HG02798 (cell line): ENCODE measurements around the gene PDLIM5.
"Not testable (repeated sequence)": the region's sequence is repeated elsewhere in the genome, so short reads cannot be mapped to it uniquely, and the experiment has no call there.

Source experiments
- ATAC-seq: cut with Tn5 transposase; IDR thresholded peaks from one replicate; pipeline ENCODE4 v1.9.1; 2021; ENCODE audit warnings: mild to moderate bottlenecking; ENCODE audit not compliant: unreplicated experiment, poor library complexity

PDLIM5 gene

DNA sequence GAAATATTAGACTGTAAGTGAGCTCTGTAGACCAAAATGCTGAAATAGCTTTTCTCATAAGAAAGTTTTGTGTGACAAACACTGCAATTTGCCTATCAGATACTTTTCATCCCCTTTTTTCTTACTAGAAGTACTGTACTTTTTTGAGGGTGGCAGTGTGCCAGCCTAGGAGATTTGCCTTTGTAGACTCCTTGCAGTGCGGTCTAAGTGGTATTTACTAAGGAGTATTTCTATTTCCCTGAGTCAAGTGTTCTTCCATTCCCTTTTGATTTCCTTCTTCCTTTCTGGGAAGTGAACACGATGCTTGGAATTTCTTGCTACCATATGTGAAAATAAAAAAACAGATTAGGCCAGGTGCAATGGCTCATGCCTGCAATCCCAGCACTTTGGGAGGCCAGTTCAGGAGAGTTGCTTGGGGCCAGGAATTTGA, 34.6 kb downstream of the PDLIM5 start:
- ATAC-seq = no peak

DNA sequence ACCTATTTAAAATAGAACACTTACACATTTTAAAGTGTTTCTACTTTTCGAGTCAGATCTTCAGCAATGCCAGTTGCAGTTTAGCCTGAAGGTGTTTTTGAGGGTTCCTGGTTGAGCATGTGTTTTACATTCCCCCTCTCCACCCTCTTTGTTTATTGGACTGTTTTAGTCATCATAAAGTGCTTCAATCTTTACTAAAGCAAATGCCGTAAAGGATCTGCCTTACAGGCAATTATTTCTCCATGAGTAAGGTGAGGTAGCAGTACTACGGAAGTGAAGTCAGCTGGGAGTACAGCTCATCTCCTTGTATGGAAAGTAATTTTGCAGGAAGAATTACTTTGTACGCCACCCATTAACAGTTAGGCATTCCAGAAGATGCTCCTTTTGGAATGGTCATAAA, 36.9 kb downstream of the PDLIM5 start:
- no peak for ATAC-seq

DNA sequence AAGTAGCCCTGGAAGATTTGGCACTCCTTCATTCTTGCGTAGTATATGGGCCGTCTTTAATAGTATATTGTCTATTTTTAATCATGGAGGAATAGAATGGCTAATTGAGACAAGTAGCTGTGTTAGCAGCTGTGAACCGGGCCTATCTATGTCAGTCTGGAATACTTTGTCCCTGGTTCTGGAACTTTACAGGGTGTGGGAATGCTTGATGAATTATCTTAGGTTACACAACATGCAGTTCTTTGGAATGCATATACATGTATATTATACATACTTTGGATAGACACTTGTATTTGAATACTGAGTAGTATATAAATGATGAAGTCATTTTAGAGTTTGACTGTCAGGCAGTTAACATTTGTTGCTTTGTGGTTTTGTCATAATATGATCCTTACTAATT, 37.4 kb downstream of the PDLIM5 start:
- ATAC-seq = no peak

DNA sequence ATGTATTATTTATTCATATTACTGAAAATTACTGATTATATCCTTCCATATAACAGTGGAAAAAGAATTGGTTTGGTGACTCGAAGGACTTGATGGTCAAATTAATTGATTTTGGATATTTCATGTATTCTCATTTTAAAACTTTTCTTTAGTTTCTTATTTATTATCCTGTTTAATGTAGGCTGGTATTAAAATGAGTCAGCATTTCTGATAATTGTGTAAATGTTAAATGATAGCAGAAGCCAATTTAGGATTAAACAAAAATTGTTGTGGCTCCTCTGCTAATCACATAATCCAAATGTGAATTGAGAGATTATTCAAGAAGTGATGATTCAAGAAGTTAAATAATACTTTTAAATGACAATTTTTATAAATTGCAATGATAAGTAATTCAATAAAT, 38.7 kb downstream of the PDLIM5 start:
- ATAC-seq = no peak

DNA sequence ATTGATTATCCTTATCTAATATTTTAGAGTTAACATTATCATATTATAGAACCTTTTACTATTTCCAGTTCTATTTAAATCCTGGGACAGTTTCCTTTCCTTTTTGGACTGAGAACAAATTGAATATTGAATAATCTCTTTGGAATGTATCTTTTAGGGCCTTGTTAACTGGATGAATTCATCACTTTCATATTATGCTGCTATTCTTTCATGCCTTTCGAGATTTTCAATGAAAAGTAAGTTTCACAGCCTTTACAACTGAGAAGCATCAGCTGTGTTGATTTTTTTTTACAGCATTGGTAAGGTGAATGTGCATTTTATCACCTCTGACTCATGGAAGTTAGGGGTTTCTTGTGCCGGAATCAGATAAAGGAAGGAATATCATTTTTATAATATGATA, 39.6 kb downstream of the PDLIM5 start:
- ATAC-seq = no peak

DNA sequence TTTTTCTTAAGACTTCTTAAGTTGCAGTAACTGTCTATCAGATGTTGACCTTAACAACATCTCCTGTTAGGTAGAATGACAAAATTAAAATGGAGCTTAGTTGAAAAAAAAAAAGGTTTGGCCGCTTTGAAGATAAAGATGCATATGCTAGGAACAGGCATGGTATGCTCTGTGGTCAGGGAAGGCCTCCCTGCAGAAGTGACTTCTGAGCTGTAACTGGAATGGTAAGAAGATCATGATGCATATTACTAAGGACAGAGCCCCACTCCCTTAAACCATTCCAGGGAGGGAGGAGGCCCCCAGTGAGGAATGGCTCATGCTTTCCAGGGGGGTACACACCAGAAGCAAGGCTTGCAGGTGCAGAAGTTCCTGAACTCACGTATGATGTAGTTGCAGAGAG, 43.7 kb downstream of the PDLIM5 start:
- no peak for ATAC-seq

DNA sequence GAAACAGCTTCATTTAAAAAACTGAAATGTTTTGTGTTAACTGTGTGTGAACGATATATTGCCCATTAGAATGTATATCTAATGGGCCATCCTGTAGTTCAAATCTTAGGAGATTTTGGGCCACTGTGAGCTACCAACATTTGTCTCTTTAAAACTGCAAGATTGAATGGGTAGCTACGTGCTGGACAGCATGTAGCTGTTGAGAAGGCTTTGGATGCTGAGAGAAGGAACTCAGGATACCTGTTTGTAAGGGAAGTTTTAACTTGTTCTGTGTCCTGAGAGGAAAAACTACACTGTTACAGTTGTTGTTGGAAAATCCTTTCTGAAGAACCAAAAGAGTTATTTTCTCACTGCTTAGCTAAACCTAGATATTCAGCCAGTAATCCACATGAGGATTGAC, 45.9 kb downstream of the PDLIM5 start:
- ATAC-seq = no peak

DNA sequence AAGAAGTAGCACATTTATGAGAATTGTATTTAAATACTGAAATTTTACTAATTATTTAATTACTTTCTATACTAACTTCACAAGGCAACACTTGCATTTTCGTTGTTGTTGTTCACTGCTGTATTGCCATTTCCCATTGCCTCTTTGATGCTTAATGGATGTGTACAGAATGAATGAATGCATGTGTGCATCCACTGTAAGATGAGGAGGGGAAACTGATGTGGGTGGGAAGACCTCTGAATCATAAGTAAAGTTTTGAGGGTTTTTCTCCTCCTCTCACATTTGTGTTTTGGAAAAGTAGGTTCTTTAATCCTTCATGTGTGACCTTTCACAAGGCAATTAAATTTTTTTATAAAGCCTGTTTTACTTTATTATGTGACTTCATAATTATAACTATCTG, 46.8 kb downstream of the PDLIM5 start:
- ATAC-seq = no peak

DNA sequence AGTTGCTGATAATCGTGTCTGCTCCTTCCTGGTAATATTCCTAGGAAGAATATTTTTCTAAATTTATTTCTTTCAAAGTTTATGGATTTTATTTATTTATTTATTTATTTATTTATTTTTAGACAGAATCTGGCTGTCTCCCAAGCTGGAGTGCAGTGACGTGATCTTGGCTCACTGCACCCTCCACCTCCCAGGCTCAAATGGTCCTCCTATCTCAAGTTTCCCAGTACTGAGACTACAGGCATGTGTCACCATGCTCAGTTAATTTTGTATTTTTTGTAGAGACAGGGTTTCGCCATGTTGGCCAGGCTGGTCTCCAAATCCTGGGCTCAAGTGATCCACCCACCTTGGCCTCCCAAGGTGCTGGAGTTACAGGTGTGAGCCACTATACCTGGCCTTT, 48.9 kb downstream of the PDLIM5 start:
- ATAC-seq = no peak

DNA sequence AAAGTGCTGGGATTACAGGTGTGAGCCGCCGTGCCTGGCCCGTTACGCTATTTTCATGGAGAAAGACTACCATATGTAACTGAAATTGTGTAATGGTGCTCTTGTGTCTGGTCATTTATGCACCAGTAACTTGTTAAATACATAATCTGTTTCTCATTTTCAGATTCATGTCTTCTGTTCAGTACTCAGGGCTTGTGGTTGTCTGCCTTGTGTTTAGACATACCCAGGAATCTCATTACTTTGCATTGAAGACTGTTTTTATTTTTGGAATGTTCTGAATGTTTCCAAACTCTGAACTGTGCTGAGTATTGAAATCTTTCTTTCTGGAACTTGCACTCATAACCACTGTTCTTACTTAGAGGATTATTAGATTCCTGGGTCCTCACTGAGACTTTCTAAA, 52.8 kb downstream of the PDLIM5 start:
- ATAC-seq = peak; percentile 43

DNA sequence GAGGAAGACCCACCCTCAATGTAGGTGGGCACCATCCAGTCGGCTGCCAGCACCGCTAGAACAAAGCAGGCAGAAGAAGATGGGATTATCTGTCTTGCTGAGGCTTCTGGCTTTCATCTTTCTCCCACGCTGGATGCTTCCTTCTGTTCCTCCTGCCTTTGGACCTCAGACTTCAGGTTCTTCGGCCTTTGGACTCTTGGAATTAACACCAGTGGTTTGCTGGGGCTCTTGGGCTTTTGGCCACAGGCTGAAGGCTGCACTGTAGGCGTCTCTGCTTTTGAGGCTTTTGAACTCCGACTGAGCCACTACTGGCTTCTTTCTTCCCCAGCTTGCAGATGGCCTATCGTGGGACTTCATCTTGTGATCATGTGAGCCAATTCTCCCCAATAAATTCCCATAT, 55.1 kb downstream of the PDLIM5 start:
- ATAC-seq = no peak

DNA sequence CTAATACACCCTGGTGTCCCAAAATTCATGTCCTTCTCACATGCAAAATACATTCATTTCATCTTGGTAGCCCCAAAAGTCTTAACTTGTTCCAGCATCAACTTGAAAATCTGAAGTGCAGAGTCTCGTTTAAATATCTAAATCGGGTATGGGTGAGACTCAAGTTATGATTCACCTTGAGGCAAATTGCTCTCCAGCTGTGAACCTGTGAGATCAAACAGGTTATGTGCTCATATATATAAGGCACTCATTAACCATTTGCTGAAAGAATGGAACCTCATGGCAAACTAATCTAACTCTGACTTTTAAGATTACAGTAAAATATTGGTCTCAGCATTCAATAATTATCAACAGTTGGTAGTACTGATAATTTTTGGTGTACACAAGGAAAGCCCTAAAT, 55.5 kb downstream of the PDLIM5 start:
- no peak for ATAC-seq

DNA sequence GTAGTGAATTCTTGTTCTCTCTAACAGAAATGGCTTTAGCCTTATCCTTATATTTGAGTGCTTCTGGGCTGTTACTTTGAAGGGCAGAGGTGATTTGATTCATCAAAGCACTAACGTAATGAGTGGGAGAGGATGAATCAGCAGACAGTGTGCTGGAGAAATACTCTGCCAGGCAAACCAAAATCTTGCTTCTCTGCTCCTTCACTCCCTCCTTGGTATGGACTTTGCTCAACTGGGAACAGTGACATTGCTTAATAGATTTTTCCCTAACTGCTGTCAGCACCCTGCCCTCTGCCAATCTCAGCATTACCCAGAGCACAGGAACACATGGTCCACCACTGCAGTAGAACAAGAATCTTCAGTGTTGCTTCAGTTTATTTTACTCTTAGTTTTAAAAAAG, 56.0 kb downstream of the PDLIM5 start:
- ATAC-seq = no peak

DNA sequence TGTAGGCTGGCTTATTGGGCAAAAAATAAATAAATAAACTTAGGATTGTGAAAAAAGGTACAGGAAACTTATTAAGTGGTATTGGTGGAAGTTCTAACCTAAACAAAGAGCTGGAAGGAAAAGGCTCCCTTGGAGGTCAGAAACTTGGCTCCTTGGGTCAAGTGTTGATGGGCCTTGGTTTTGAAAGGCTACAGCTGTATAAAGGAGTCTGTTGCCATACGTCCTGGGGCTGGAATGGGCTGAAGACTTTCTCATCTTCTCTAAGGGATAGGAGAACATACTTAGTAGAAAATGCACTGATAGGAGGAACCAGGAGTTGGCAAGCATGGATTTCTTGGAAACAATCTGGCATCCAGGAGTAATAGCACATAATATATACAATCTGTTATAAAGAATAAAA, 56.6 kb downstream of the PDLIM5 start:
- ATAC-seq = no peak

DNA sequence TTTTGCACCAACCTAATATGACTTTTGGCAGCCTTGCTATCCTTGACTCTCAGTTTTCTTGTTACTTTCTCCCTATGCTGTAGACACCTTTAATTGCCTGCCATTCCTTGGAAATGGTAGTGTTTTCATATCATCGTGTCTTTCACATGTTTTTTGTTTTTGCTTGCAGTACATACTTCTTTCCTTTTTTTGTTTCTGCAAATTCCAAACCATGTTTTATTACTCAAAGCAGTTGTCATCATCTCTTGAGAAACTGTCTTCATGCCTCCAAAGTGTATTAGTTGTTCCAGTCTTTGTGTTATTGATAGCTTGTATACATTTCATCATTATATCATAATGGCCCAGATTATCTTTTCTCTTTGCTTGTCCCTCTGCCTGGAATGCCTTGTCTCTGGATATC, 57.1 kb downstream of the PDLIM5 start:
- no peak for ATAC-seq

DNA sequence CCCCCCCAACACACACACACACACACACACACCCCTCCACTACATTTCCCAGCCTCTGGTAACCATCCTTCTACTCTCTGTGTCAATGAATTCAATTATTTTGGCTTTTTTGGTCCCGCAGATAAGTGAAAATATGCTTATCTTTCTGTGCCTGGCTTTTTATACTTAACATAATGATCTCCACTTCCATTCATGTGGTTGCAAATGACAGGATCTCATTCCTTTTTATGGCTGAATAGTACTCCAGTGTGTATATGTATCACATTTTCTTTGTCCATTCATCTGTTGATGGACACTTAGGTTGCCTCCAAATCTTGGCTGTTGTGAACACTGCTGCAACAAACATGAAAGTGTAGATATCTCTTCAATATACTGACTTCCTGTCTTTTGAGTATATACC, 59.8 kb downstream of the PDLIM5 start:
- no peak for ATAC-seq

DNA sequence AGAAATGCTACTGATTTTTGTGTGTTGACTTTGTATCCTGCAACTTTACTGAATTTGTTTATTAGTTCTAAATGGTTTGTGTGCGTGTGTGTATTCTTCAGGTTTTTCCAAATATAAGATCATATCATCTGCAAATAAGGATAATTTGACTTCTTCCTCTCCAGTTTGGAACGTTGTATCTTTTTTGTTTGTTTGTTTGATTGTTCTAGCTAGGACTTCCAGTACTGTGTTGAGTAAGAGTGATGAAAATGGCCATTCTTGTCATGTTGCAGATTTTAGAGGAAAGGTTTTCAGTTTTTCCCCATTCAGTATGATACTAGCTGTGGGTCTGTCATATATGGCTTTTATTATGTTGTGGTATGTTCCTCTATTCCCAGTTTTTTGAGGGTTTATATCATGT, 61.8 kb downstream of the PDLIM5 start:
- ATAC-seq = not testable (repeated sequence)

DNA sequence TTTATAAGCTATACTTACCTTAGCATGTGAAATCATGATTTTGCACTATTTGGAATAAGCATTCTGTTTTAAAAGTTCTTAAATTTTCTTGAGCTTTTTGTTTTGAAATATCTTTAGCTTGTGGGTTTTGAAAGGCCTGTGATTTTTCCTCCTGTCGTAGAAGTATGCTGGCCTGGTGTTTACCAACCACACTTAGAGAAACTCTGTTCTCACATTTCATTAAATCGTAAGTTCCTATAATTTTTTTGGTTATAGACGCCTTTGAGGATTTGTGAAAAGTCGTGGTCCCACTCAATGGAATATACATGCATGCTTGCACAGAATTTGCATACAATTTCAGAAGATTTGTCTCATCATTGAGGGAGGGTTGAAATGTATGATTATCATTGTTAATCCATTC, 63.6 kb downstream of the PDLIM5 start:
- no peak for ATAC-seq

DNA sequence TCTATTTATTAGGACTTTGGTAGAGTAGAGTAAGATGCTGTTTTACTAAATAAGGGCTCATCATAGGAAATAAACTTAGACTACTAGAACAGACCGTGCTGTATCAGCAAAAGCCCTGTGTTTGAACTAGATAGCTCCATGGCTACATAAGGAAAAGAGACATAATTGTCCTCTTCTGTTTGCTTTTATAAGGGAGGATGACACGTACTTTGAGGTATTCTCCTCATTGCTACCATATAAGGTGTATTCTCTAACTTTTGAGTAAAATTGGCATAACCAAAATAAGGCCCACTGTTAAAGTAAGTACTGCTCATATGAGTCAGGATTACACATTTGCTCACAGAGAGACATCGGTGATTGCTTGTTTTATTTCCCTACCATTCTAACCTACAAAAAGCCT, 64.3 kb downstream of the PDLIM5 start:
- no peak for ATAC-seq

DNA sequence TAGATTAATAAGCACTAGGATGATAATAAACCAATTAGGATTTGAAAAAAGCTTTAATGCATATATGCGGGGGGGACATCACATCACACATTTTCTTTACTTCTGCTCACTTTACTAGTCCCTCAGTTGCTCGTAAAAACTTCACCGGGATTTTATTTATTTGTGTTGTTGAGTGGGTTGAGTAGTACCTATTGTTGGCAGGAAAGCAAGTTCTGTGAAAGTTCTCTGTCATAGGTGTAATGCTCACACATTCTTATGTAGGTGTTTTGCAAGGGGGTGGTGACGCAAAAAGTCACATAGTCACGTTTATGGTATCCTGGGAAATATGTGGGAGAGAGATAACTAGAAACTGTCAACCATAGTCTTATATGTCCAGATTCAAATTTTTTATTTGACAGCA, 65.3 kb downstream of the PDLIM5 start:
- no peak for ATAC-seq

DNA sequence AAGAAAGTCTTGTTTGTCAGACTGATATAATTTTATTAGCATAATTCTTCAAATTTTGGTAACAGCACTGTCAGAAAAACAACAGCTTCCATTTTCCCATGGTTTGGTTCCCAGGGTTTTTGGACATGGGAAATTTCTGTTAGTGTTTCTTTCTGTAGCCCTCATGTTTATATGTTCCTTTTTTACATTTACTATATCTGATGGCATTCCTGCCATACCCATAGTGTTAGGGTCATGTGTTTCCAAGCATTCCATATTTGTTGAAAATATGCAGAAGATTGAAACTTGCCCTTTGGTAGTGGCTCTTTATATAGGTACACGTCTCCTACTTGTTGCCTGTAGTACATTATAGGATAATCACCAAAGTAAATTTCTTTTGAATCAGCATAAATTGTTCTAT, 65.8 kb downstream of the PDLIM5 start:
- no peak for ATAC-seq

DNA sequence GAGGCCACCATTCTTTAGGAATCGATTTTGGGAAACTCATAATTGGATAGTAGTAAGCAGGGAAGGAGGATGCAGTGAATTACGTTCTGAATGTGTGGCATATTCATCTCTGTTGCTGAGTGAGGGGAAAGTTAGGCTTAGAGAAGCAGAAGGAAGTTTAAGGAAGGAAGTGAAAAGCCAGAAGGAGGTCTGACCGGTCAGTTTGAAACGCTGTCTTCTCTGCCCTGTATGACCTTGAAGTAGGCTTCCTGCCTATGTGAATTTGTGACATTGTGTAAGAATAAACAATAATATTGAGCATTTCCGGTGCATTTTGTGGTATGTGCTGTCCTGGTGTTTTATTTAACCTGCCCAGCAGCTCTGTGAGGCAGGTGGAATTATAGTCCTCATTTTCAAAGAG, 67.3 kb downstream of the PDLIM5 start:
- ATAC-seq = peak; percentile 57
